HepG2 (cell line): Measurements from ENCODE around the gene ARAP1. TPM values are rescaled to one million over a fixed set of nuclear protein-coding genes. Genes with fewer than 3 reads are reported as not detected.

Source experiments
- ATAC-seq: fragments of 200-7000 bp; cut with Tn5 transposase; 3 replicates; pipeline ENCODE4 v1.9.1; 2020; ENCODE audit warnings: mild to moderate bottlenecking, moderate library complexity
- BruUV-seq: library from RNA; stranded (reverse); fragments of 400-500 nt; replicated peaks from 2 replicates; lab custom pipeline; 2021; lab: Mats Ljungman, UMichigan
- CTCF ChIA-PET: fragments of 300-600 bp; formaldehyde crosslinking; extraction: SDS; loops from one replicate; lab custom pipeline; 2021; ENCODE audit warnings: low total read pairs, inconsistent platforms, low intra/inter-chr PET ratio; lab: Yijun Ruan, JAX
- POLR2A ChIA-PET: fragments of 350-600 bp; sonication (Branson Sonifier 250); formaldehyde crosslinking; loops from one replicate; lab custom pipeline; 2020; ENCODE audit warnings: antibody characterized with exemption, inconsistent platforms; lab: Yijun Ruan, JAX
- DNase-seq: peaks from one replicate; pipeline ENCODE4 v3.0.0-alpha.2; 2015; ENCODE audit warnings: low spot score
- FAIRE-seq: peaks from 3 replicates; lab custom pipeline; 2011; peaks lifted over from hg19 to GRCh38; lab: Jason Lieb, UNC
- H2AFZ ChIP-seq: one replicate; pipeline ENCODE4 v1.6.1; 2011; ENCODE audit warnings: low read length, inconsistent platforms
- H3K27ac ChIP-seq: fragments of 300-600 bp; 3 replicates; pipeline ENCODE4 v1.8.0; 2011; ENCODE audit warnings: mixed run types, mild to moderate bottlenecking, mixed read lengths, low read length, inconsistent platforms; ENCODE audit not compliant: insufficient read depth; ENCODE audit errors: extremely low read length
- H3K27me3 ChIP-seq, 2 experiments: fragments of 200-600 bp in 1 of 2; 2 replicates in 1 of 2; 3 replicates in 1 of 2; pipeline versions ENCODE4 v1.6.0 to v1.8.0; 2011; ENCODE audit warnings: low read length in 2 of 2, mild to moderate bottlenecking in 2 of 2, moderate library complexity in 2 of 2, inconsistent platforms in 1 of 2; ENCODE audit not compliant: insufficient read depth in 2 of 2, control insufficient read depth in 1 of 2
- H3K36me3 ChIP-seq, 2 experiments: fragments of 200-600 bp in 1 of 2; replicated peaks in 1 of 2; 2 replicates in 1 of 2; 3 replicates in 1 of 2; pipeline versions ENCODE4 v1.5.1 to v1.8.0; 2011; ENCODE audit warnings: low read length in 2 of 2, inconsistent platforms in 1 of 2; ENCODE audit not compliant: insufficient read depth in 2 of 2, control insufficient read depth in 1 of 2
- H3K4me1 ChIP-seq: 2 replicates; pipeline ENCODE4 v1.5.1; 2012; ENCODE audit warnings: low read length, inconsistent platforms; ENCODE audit not compliant: insufficient read depth
- H3K4me2 ChIP-seq: 2 replicates; pipeline ENCODE4 v1.6.0; 2011; ENCODE audit warnings: low read depth, low read length, inconsistent platforms
- H3K4me3 ChIP-seq, 3 experiments: fragments of 200-600 bp in 1 of 3; sonication (generic), shearing (Covaris generic) in 1 of 3; replicated peaks in 1 of 3; 2 replicates each; pipeline ENCODE4 v1.5.1; 2011 to 2016; ENCODE audit warnings: low read length in 3 of 3, inconsistent platforms in 2 of 3, low read depth in 2 of 3, mild to moderate bottlenecking in 2 of 3, control low read depth in 1 of 3, mixed read lengths in 1 of 3; ENCODE audit not compliant: insufficient read depth in 1 of 3
- H3K79me2 ChIP-seq: one replicate; pipeline ENCODE4 v1.6.1; 2011; ENCODE audit warnings: low read length, inconsistent platforms; ENCODE audit not compliant: insufficient read depth
- H3K9ac ChIP-seq: 2 replicates; pipeline ENCODE4 v1.6.0; 2011; ENCODE audit warnings: mild to moderate bottlenecking, low read depth, low read length, inconsistent platforms; ENCODE audit not compliant: insufficient read depth
- H3K9me3 ChIP-seq: 2 replicates; pipeline ENCODE4 v1.5.1; 2012; ENCODE audit warnings: mild to moderate bottlenecking, low read length
- H4K20me1 ChIP-seq: 2 replicates; pipeline ENCODE4 v1.6.0; 2011; ENCODE audit warnings: inconsistent platforms, mild to moderate bottlenecking, low read length, moderate library complexity; ENCODE audit not compliant: insufficient read depth
- AGO1 ChIP-seq: fragments of 200-400 bp; formaldehyde crosslinking; IDR thresholded peaks from 2 replicates; pipeline ENCODE4 v1.6.1; 2017; ENCODE audit warnings: mild to moderate bottlenecking, low read depth, low read length, moderate library complexity; ENCODE audit not compliant: poor library complexity, severe bottlenecking
- BHLHE40 ChIP-seq: IDR thresholded peaks from 2 replicates; pipeline ENCODE4 v1.6.1; 2011; ENCODE audit warnings: low read length, improper control_type of control experiment
- CCDC6 ChIP-seq: sonication (generic); formaldehyde crosslinking; IDR thresholded peaks from 2 replicates; pipeline ENCODE4 v1.8.1; 2022; ENCODE audit warnings: mild to moderate bottlenecking, missing genetic modification reagents, moderate library complexity
- ELF3 ChIP-seq: IDR thresholded peaks from 2 replicates; pipeline ENCODE4 v1.6.1; 2016; ENCODE audit warnings: missing genetic modification reagents, missing compliant biosample characterization
- GFI1 ChIP-seq: sonication (generic); formaldehyde crosslinking; IDR thresholded peaks from 2 replicates; pipeline ENCODE4 v1.5.0; 2020; ENCODE audit warnings: missing genetic modification reagents, mild to moderate bottlenecking, borderline replicate concordance
- MAFK ChIP-seq, 2 experiments: IDR thresholded peaks in 1 of 2; conservative IDR thresholded peaks in 1 of 2; 2 replicates each; pipeline ENCODE4 v1.6.1; 2011; ENCODE audit warnings: improper control_type of control experiment in 2 of 2, low read length in 2 of 2
- PBX3 ChIP-seq: sonication (generic); formaldehyde crosslinking; IDR thresholded peaks from 2 replicates; pipeline ENCODE4 v1.8.1; 2023; ENCODE audit warnings: missing genetic modification reagents, inconsistent platforms, borderline replicate concordance
- PHF20 ChIP-seq: sonication (generic); formaldehyde crosslinking; IDR thresholded peaks from 2 replicates; pipeline ENCODE4 v1.5.0; 2020; ENCODE audit warnings: mild to moderate bottlenecking, missing genetic modification reagents
- RARG ChIP-seq: sonication (generic); formaldehyde crosslinking; IDR thresholded peaks from 2 replicates; pipeline ENCODE4 v1.4.0; 2020; ENCODE audit warnings: low read depth, mild to moderate bottlenecking, missing genetic modification reagents
- RFXANK ChIP-seq: IDR thresholded peaks from 2 replicates; pipeline ENCODE4 v1.6.1; 2016
- ZBTB4 ChIP-seq: sonication (generic); formaldehyde crosslinking; IDR thresholded peaks from 2 replicates; pipeline ENCODE4 v1.4.0; 2020; ENCODE audit warnings: missing genetic modification reagents, mild to moderate bottlenecking, borderline replicate concordance
- ZFYVE20 ChIP-seq: sonication (generic); formaldehyde crosslinking; IDR thresholded peaks from 2 replicates; pipeline ENCODE4 v1.8.0; 2023; ENCODE audit warnings: low read depth, mild to moderate bottlenecking, moderate library complexity, missing genetic modification reagents, borderline replicate concordance
- ZNF24 ChIP-seq: fragments of 450-650 bp; IDR thresholded peaks from 2 replicates; pipeline ENCODE4 v1.6.1; 2017; ENCODE audit warnings: antibody characterized with exemption, mild to moderate bottlenecking
- ZNF382 ChIP-seq: sonication (generic); formaldehyde crosslinking; IDR thresholded peaks from 2 replicates; pipeline ENCODE4 v1.5.0; 2020; ENCODE audit warnings: missing genetic modification reagents, mild to moderate bottlenecking, borderline replicate concordance
- ZNF547 ChIP-seq: sonication (generic); formaldehyde crosslinking; IDR thresholded peaks from 2 replicates; pipeline ENCODE4 v1.5.1; 2020; ENCODE audit warnings: mild to moderate bottlenecking, missing genetic modification reagents
- ZNF629 ChIP-seq: sonication (generic); formaldehyde crosslinking; conservative IDR thresholded peaks from 2 replicates; pipeline ENCODE4 v1.5.0; 2020; ENCODE audit warnings: missing genetic modification reagents
- ZNF768 ChIP-seq: sonication (generic); formaldehyde crosslinking; IDR thresholded peaks from 2 replicates; pipeline ENCODE4 v1.4.0; 2020; ENCODE audit warnings: missing genetic modification reagents
- WGBS: methylation state at CpG from one replicate; pipeline ENCODE4 v1.1.6; 2017; ENCODE audit warnings: low lambda C conversion rate; 5-methylcytosine and 5-hydroxymethylcytosine counted together
- in situ Hi-C: cut with HindIII; loops from 2 replicates; pipeline ENCODE4 v1.10.0; 2017; ENCODE audit warnings: low pct_unique_long_range_greater_than_20kb; ENCODE audit not compliant: extremely low pct_ligation_motif_present
- intact Hi-C: fragments of 100-400 bp; cut with micrococcal nuclease; formaldehyde crosslinking; loops from one replicate; pipeline ENCODE4 v1.10.0; 2022; ENCODE audit not compliant: unreplicated experiment
- polyA plus RNA-seq, 8 experiments: library from polyadenylated mRNA; depleted of rRNA in 3 of 8; stranded (reverse) in 7 of 8; unstranded in 1 of 8; fragments of >200 nt; fragmentation: Illumina TruSeq in 4 of 8; extraction: Trizol in 4 of 8; gene quantifications; 2 replicates each; pipeline versions ENCODE4 v1.2.1 to v1.2.3, GENCODE V29; 2011 to 2016; ENCODE audit warnings: low read depth in 4 of 8, missing spikeins in 1 of 8, mixed read lengths in 1 of 8; ENCODE audit not compliant: insufficient read depth in 1 of 8
- total RNA-seq, 5 experiments: library from RNA; depleted of rRNA; stranded (reverse); fragments of >200 nt; fragmentation: Illumina TruSeq; extraction: Trizol; gene quantifications; 2 replicates each; pipeline ENCODE4 v1.2.3, GENCODE V29; 2016; ENCODE audit warnings: low read depth in 1 of 5

Gene ARAP1
- total and polyA plus RNA-seq, 2 of the 13 experiments (the other 11 are each of a cell fraction or from before 2014, with no cell fraction given), result 43.2 to 55.5 TPM

GRCh38 chr11:72662036-72662435 is 90.2 kb downstream of the ARAP1 start:
- intact Hi-C loops, result no loop called here
- Histone ChIP-seq H3K4me2 (no peak overlapping the region), H2AFZ (no peak overlapping the region), H3K36me3 (no peaks in the 10 kb centered on the region), H3K9ac (no peak overlapping the region), H4K20me1 (no peaks in the 10 kb centered on the region), H3K27me3 (peaks cover 5 to 54% of the 10 kb centered on the region in 2 experiments; a peak in 4 of 5 replicates), H3K27ac (no peak overlapping the region), H3K4me1 (no peaks in the 10 kb centered on the region), H3K9me3 (peaks cover under 1% of the 10 kb centered on the region; the same call in 1 of the 2 replicates), H3K4me3 (no peak overlapping the region), H3K79me2 (no peaks in the 10 kb centered on the region)
- no peak for TF ChIP-seq MAFK (conservative IDR thresholded peaks at IDR 0.05 in 1 of 2, IDR thresholded peaks at IDR 0.05 in 1 of 2; ENCODE audit: low read length in 2 of 2)
- TF ChIP-seq AGO1, result no peak
- no peak for TF ChIP-seq RFXANK (CRISPR knock-in tag)
- TF ChIP-seq BHLHE40, result no peak
- TF ChIP-seq ZNF24, result no peak
- no peak for TF ChIP-seq PHF20 (CRISPR knock-in tag)
- TF ChIP-seq ZFYVE20 (CRISPR knock-in tag), result no peak
- no peak for TF ChIP-seq ZBTB4 (CRISPR knock-in tag)
- no peak for TF ChIP-seq ZNF629 (CRISPR knock-in tag)
- TF ChIP-seq ELF3 (CRISPR knock-in tag), result no peak
- TF ChIP-seq ZNF382, result no peak
- no peak for TF ChIP-seq ZNF547 (CRISPR knock-in tag)
- no peak for TF ChIP-seq GFI1 (CRISPR knock-in tag)
- TF ChIP-seq CCDC6 (CRISPR knock-in tag), result no peak
- no peak for TF ChIP-seq RARG
- no peak for TF ChIP-seq ZNF768 (CRISPR knock-in tag)
- no peak for TF ChIP-seq PBX3
- WGBS, result 6% methylated on average over 5 of the region's 5 CpGs
- no peak for DNase-seq
- BruUV-seq, result no TSS peak
- in situ Hi-C loops, result no loop called here
- no peak for ATAC-seq
- FAIRE-seq, result no peak
- CTCF ChIA-PET, result no interaction called here
- POLR2A ChIA-PET, result no interaction called here
